Peyer's patch (tissue), 4 donors: ENCODE results near the gene AMER2. TPM values are rescaled to one million over a fixed set of nuclear protein-coding genes. Genes with fewer than 3 reads are reported as not detected.

Experiments used
- DNase-seq, 3 donors: peaks; one replicate each; pipeline ENCODE4 v3.0.0-alpha.2; 2017 to 2019
- H3K27ac ChIP-seq, 4 donors: fragments of 200-600 bp; sonication (generic); one replicate each; pipeline ENCODE4 v1.5.1; 2016 to 2019
- H3K27me3 ChIP-seq, 2 donors: fragments of 200-600 bp; sonication (generic); one replicate each; pipeline ENCODE4 v1.5.1; 2019
- H3K36me3 ChIP-seq, 3 donors: fragments of 200-600 bp; sonication (generic); one replicate each; pipeline ENCODE4 v1.5.1; 2016 to 2019
- H3K4me1 ChIP-seq, 4 donors: fragments of 200-600 bp; sonication (generic); one replicate each; pipeline ENCODE4 v1.5.1; 2016 to 2019
- H3K4me3 ChIP-seq, 4 donors: fragments of 200-600 bp; sonication (generic); 1 replicate in 3 of 4; 2 replicates in 1 of 4; pipeline ENCODE4 v1.5.1; 2016 to 2019; ENCODE audit warnings: mild to moderate bottlenecking in 1 of 4
- H3K9me3 ChIP-seq, 4 donors: fragments of 200-600 bp; sonication (generic); one replicate each; pipeline ENCODE4 v1.5.1; 2016 to 2019; ENCODE audit warnings: mild to moderate bottlenecking in 1 of 4
- CTCF ChIP-seq, 6 experiments: fragments of 450-650 bp in 4 of 6; fragments of 200-600 bp in 2 of 6; sonication (generic) in 1 of 6; IDR thresholded peaks; one replicate each; pipeline ENCODE4 v1.5.1; 2017 to 2019; ENCODE audit warnings: antibody characterized with exemption in 6 of 6, mild to moderate bottlenecking in 3 of 6, moderate library complexity in 1 of 6
- POLR2A ChIP-seq, 2 donors: fragments of 450-650 bp; IDR thresholded peaks; one replicate each; pipeline ENCODE4 v1.5.1; 2017; ENCODE audit warnings: antibody characterized with exemption in 2 of 2, mild to moderate bottlenecking in 2 of 2, moderate library complexity in 2 of 2
- small RNA-seq, 2 donors: library from RNA; depleted of rRNA; stranded (forward); fragments of <200 nt; gene quantifications; one replicate each; pipeline ENCODE3, GENCODE V24; 2016
- total RNA-seq, 4 donors: library from RNA; depleted of rRNA; stranded (reverse); fragments of >200 nt; gene quantifications; one replicate each; pipeline ENCODE4 v1.1.0, GENCODE V29; 2016

AMER2 gene
- total RNA-seq, 4 donors from 2014 or later = not detected

DNA sequence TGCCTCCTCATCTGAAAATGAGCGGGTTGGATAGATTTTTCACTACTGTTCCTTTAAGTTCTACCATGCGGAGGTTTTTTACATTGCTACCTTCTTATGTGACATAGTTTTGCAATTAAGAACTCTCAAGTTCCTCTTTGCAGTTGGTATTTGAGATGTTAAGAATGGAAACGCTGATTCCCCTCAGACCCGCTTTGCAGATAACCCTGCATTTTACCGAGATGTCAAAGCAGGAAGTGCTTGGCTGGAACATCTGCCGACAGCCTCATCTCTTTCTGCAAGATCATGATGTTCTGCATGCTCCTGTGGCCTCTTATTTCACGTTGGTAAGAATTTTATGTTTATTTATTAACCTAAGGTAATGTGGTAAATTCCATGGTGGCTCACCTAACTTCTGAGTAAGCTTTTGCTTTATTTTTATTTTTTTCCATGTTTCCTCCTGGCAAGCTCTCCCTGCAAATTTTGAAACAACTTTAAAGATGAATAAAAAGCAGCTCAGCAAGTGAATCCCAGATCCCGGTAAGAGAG is 53.6 kb downstream of the AMER2 start:
- Histone ChIP-seq H3K4me1 (no peaks in the 10 kb centered on the region), H3K9me3 (no peaks in the 10 kb centered on the region), H3K4me3 (no peak overlapping the region), H3K36me3 (no peaks in the 10 kb centered on the region), H3K27ac (no peak overlapping the region), H3K27me3 (no peaks in the 10 kb centered on the region)
- no peak for DNase-seq
- TF ChIP-seq CTCF (IDR thresholded peaks at IDR 0.05) (no peak), POLR2A (IDR thresholded peaks at IDR 0.05) (no peak)

DNA sequence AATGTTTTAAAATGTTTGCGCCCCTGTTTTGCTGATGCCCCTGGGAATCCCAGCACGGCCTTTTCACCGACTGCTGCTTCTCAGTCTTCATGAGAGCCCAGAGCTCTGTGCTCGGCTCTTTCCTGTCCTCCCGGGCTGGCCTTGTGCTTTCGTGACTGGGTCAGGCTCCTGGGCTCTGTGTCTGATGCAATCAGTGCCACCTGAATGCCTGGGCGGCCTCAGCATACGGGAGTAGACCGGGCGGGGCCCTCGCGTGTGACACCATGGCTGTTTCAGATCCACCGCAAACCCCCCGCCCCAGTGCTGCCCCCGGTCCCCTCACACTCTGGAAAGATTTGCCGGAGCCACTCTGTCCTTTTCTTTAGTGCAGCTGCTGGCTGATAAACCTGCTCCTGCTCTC is 54.8 kb downstream of the AMER2 start:
- H3K27ac ChIP-seq = no peak overlapping the region
- TF ChIP-seq CTCF (IDR thresholded peaks at IDR 0.05) (no peak), POLR2A (IDR thresholded peaks at IDR 0.05) (no peak)
- H3K36me3 ChIP-seq = no peaks in the 10 kb centered on the region
- H3K4me3 ChIP-seq = no peak overlapping the region
- H3K9me3 ChIP-seq = no peaks in the 10 kb centered on the region
- H3K4me1 ChIP-seq = no peaks in the 10 kb centered on the region
- DNase-seq = no peak
- H3K27me3 ChIP-seq = no peaks in the 10 kb centered on the region

DNA sequence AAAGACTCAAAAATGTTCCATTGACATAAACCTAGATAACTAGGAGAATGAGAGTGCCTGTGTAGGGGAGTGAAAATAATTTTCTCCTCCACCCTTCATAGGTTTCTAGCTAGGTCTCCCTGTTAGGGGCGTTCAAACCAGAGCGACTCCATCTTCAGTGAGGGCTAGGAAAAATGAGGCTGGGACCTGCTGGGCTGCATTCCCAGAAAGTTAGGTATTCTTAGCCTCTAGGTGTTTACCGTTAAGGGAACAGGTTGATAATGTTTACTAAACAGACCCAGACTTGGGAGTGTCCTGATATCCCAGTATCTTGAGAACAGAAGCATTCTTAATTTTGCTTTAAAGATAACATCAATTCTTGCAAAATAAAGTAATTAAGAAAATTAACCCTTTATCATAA is 56.0 kb downstream of the AMER2 start:
- H3K36me3 ChIP-seq = no peaks in the 10 kb centered on the region
- H3K9me3 ChIP-seq = no peaks in the 10 kb centered on the region
- no peaks in the 10 kb centered on the region for H3K27me3 ChIP-seq
- no peak overlapping the region for H3K27ac ChIP-seq
- TF ChIP-seq CTCF (IDR thresholded peaks at IDR 0.05) (no peak), POLR2A (IDR thresholded peaks at IDR 0.05) (no peak)
- no peak overlapping the region for H3K4me3 ChIP-seq
- no peaks in the 10 kb centered on the region for H3K4me1 ChIP-seq
- no peak for DNase-seq

DNA sequence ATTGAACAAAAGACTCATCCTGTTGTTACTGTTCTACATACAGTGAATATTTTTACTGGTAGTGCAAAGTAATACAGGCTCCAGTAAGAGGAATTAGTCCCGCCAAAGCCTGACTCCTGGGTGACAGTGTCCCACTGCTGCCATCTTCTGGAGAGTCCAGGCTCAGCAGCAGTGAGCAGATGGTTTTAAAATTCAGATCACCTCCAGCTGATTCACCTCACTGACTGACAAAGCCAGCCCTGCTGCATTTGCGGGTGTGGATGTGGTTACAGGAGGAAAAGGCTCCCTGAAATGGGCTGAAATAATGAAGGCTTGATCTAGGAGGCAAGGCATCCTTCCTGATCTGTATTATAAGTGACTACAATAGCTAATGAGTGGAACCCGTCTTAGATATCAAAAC is 57.9 kb downstream of the AMER2 start:
- peak; percentile 28 to 76 (median 67) for DNase-seq
- Histone ChIP-seq H3K4me1 (no peaks in the 10 kb centered on the region), H3K27ac (no peak overlapping the region), H3K9me3 (no peaks in the 10 kb centered on the region), H3K27me3 (no peaks in the 10 kb centered on the region), H3K4me3 (no peak overlapping the region), H3K36me3 (no peaks in the 10 kb centered on the region)
- peak in 4 of 6 experiments; percentile 53 to 58 (median 56) for TF ChIP-seq CTCF (IDR thresholded peaks at IDR 0.05)
- no peak for TF ChIP-seq POLR2A (IDR thresholded peaks at IDR 0.05)

DNA sequence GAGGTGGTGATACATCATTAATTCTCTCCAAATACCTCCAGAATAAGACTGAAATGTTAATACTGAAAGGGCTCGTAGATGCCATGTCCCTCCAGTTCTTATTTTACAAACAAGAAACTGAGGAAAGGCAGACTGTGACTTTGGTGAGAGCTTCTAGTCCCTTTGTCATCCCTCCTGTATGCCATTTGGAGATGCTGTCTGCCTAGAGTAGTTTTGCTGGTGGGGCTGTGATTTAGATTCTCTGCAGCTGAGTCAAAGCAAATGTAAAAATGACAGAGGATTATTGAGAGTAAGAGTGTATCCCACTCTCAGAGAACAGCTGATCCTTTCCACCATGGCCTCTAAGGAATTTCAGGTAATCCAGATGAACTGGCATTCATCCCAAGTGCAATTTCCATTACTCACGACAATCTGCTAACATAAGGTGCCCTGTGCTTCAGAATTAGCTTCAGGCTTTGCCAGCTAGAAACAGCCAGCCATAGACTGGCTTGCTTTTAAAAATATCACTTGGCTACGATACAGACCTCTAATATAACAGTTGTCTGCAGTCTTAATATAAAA is 59.3 kb downstream of the AMER2 start:
- Histone ChIP-seq H3K4me3 (no peak overlapping the region), H3K4me1 (no peaks in the 10 kb centered on the region), H3K27ac (no peak overlapping the region), H3K27me3 (no peaks in the 10 kb centered on the region), H3K36me3 (no peaks in the 10 kb centered on the region), H3K9me3 (no peaks in the 10 kb centered on the region)
- TF ChIP-seq CTCF (IDR thresholded peaks at IDR 0.05) = no peak
- no peak for TF ChIP-seq POLR2A (IDR thresholded peaks at IDR 0.05)
- no peak for DNase-seq

Small RNA genes lying within 50 kb of the gene (small RNA-seq; reads per million reads assigned to genes)
- 0 reads per million in 2 donors for gene AL359757.1
- gene AL359757.2 = 0 reads per million in 2 donors

Other genes with a start within 250 kb of the AMER2 start
- under 1 TPM in 3 of 4 donors, not detected in 1; 0.28 to 0.83 (median 0.40) TPM for gene PABPC3, start 76.2 kb downstream of the AMER2 start, total RNA-seq
- 10 to 100 TPM in 2 of 4 donors, 1 to 10 TPM in 2; 6.4 to 14.9 (median 10.6) TPM for gene MTMR6, start 115.2 kb upstream of the AMER2 start, total RNA-seq
- 10 to 100 TPM; 24.4 to 96.6 (median 42.4) TPM for gene NUP58, start 129.3 kb upstream of the AMER2 start, total RNA-seq
- gene ATP8A2, start 199.7 kb upstream of the AMER2 start, total RNA-seq = 10 to 100 TPM in 1 of 4 donors, 1 to 10 TPM in 1, under 1 TPM in 2; 0.18 to 11.6 (median 1.8) TPM